Head of caudate nucleus (tissue), 42 donors: Measurements from ENCODE around the gene GATB.

Experiments
- DNase-seq, 42 donors: peaks; one replicate each; pipeline versions ENCODE4 v3.0.0 to v3.0.0-alpha.2; 2020 to 2021; ENCODE audit warnings: mixed read lengths in 7 of 42
- intact Hi-C: fragments of 100-400 bp; cut with DNase I; formaldehyde crosslinking; loops from one replicate; pipeline ENCODE4 v1.15.0; 2022

The GATB gene

DNA sequence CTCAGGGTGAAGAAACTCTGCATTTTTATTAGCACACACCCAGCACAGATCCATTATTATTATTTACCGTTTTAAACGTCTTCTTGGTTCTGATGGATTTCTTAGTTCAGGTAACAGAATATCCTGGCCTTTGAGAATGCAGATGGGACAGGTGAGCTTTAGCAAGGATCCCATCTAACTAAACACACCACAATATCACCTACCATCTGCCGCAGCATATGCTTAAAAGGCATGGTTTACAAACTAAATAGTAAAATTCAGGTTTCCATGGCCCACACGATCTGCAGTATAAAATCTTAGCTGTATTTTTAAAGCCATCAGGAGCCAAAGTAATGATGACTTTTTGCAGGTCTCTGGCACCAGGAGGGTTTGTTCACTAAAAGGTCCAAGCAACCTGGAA lies 31.7 kb upstream of the GATB start:
- DNase-seq = no peak
- intact Hi-C loops = no loop called here

GRCh38 chr4:151788021-151788420 lies 27.2 kb upstream of the GATB start:
- intact Hi-C loops = no loop called here
- no peak for DNase-seq

DNA sequence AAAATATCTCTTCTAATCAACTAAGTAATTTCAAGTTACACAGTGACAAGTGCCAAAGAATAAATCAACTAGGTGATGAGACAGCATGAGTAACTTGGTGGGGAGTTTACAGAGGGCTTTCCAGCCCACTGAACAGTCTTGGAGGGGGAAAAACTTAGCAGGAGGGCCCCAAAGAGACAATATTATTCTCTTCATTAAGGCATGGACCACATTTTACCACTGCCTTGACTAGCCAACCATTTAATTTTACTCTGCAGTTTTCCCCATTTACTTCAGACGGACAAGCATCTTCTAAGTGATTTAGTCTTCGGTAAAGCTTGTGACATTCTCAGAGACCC lies 25.3 kb upstream of the GATB start:
- intact Hi-C loops = no loop called here
- DNase-seq = no peak

DNA sequence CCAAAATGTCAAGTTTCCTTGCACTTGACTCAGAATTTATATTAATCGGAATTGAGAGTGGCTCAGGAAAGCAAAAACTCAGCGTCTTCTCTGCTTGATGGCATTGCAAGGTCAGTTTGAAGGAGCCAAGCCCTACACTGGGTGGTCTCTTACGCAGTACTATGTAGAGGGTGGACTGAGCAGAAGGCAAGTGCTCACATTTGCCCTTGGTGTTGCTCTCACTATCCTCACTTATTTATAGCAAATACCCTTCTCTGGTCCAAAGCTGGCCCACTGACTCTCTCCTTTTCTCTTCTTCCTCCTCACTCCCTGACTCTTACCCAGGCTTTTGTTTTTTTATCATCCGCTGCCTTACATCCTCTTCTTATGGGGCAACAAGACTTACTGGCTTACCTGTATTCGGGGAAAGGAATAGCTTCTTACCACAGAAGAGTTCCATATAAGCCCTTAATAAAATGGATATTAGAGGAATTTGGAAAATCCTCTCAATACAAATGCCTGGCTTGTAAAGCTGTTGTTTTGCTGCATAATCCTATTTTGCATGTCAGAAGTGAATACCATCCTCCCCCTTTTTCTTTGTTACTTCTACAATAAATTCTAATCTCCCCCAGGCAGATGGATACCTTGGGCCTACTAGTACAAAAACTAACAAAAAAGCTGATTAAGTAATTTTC lies 24.8 kb upstream of the GATB start:
- intact Hi-C loops = no loop called here
- DNase-seq = no peak

- DNase-seq = no peak
- intact Hi-C loops = no loop called here
These were observed 23.9 kb upstream of the GATB start for GRCh38 chr4:151784706-151785105.

DNA sequence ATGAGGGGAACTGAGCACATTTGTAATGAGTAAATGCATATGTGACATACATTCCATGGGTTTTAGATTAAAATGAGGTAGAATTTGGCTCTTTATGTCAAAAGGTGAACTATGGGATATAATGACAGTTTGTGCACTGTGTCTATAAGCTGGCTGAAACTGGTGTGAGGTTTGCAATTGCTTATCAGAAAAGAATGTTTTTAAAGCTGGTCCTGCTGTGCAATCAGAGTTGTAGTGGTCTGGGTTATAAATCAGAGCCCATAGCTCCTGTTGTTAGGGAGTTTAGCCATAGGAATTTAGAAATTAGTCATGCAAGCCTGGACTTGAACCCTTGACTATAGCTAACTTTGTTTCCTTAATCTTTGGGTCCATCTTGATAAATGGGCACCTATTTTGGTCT lies 23.1 kb upstream of the GATB start:
- intact Hi-C loops = no loop called here
- no peak for DNase-seq

DNA sequence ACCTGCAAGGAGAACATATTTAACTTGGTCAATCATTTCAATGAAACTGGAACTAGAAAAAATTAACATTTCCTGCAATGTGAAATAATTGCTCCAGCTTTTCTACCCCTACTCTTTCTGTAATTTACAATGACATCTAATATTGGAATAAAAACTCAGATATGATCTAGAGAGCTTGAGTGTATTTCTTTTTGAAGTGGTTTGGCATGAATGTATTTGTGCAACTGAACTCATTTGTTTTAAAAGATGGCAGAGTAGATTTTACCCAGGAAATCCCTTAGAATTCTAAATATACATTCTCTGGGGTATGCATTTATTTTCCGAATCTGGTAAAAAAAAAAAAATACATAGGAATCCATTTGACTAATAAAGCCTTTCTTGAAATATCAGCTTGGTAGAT lies 21.5 kb upstream of the GATB start:
- DNase-seq = no peak
- intact Hi-C loops = no loop called here

DNA sequence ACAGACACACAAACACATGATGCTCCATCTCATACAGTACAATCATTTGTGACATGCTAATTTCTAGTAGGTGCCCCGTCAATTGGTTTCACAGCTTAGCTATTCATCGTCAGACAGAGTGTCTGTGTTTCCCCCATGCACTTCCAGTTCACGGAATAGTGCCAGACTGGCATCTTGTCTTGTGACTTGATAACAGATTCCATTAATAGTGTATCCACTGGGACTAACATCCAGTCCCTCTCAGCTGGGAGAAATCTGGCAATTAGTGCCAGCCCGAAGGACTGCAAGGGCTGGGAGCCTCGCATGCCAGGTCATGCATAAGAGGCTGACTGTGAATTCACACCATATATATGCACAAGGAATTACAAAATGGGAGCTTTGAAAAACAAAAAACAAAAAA lies 20.2 kb upstream of the GATB start:
- intact Hi-C loops = no loop called here
- peak in 22 of 42 donors; percentile 4 to 72 (median 36) for DNase-seq

- no peak for DNase-seq
These were observed 16.7 kb upstream of the GATB start for GRCh38 chr4:151777471-151777870.

DNA sequence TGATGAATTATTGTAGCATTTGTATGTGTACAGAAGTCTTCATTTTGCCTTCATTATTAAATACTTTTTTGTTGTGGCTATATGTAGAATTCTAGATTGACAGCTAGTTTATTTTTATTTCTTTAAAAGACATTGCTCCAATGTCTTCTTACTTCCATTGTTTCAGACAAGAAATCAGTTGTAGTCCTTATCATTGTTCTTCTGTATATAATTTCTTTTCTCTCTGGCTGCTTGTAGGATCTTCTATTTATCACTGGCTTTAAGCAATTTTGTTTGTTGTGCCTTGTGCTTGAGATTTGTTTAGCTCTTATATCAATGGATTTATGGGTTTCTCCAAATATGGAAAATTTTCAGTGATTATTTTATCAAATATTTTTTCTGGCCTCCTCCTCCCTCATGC lies 13.5 kb upstream of the GATB start:
- intact Hi-C loops = no loop called here
- DNase-seq = no peak

More at GRCh38 chr4:151777471-151777870, 16.7 kb upstream of the GATB start:
- intact Hi-C loops = no loop called here

- intact Hi-C loops = no loop called here
- DNase-seq = no peak
These were observed 11.5 kb upstream of the GATB start for GRCh38 chr4:151772274-151772673.

DNA sequence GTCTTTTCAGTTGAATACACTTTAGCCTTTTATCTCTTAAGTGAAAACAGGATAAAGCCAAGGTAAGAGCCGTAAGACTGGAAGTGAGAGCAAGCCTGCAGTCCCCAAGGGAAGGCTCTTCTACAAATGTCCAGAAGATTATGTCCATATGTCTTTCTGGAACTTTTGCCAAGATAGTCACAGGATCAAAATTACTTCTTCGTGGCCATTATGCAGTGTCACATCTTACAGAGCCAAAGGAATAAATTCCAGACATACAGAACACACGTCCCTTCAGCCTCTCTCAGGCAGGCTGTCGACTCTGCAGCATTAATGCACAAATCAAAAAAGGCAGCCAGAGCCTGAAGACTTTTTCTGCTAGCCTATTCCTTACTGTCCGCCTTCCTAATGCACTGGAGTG lies 10.9 kb upstream of the GATB start:
- intact Hi-C loops = no loop called here
- DNase-seq = no peak

DNA sequence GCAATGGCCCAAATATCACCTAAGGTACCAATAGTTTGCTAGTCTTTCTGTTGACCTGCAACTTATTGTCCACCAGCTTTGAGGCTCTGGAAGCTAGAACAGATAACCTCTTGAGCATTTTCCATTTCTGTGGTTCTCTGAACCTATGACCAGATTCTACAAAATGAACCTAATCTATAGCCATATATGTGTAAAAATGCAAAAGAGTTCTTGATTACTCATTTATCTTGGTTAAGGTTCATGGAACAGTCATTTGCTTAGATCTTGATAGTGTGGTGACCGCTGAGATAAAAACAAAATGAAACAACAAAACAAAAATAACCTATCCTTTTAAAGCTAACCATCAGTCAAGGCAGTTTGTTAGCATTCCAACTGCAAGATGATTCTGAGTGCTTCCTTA lies 9.3 kb upstream of the GATB start:
- intact Hi-C loops = no loop called here

GRCh38 chr4:151768835-151769234 lies 8.0 kb upstream of the GATB start:
- DNase-seq = no peak
- intact Hi-C loops = no loop called here

More for the DNA sequence above, 9.3 kb upstream of the GATB start:
- DNase-seq = no peak

- intact Hi-C loops = no loop called here
- DNase-seq = no peak
These were observed 5.9 kb upstream of the GATB start for GRCh38 chr4:151766691-151767090.

GRCh38 chr4:151760002-151760401 lies 805 bp downstream of the GATB start:
- intact Hi-C loops = loop anchor here (5.0 kb wide), 1 partner anchor 43 kb away; no protein-coding TSS in a partner anchor
- DNase-seq = no peak

DNA sequence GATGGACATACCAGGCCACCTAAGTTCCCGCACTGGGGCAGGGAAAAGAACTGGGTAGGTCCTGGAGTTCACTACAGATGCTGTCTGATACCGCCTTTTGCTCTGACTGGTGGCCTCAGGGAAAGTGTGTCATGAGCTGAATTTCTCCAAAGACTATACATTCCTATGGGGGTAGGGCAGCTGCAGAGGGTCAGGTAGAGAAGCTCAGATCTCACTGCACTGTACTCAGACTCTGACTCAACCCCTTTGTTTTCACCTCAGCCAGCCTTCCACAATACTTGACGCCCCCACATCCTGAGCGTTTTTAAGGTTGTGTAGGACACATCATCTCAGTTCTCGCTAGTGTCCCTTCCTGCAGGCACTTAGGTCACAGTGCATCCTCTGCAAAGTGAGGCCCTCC lies 7.8 kb downstream of the GATB start:
- peak in 6 of 42 donors; percentile 15 to 47 (median 19) for DNase-seq
- intact Hi-C loops = no loop called here

- intact Hi-C loops = no loop called here
- no peak for DNase-seq
These were observed 10.7 kb downstream of the GATB start for GRCh38 chr4:151750156-151750555.

GRCh38 chr4:151745481-151746231 lies 15.2 kb downstream of the GATB start:
- intact Hi-C loops = no loop called here
- DNase-seq = no peak

GRCh38 chr4:151744614-151745013 lies 16.2 kb downstream of the GATB start:
- intact Hi-C loops = no loop called here
- peak in 7 of 42 donors; percentile 15 to 66 (median 25) for DNase-seq

DNA sequence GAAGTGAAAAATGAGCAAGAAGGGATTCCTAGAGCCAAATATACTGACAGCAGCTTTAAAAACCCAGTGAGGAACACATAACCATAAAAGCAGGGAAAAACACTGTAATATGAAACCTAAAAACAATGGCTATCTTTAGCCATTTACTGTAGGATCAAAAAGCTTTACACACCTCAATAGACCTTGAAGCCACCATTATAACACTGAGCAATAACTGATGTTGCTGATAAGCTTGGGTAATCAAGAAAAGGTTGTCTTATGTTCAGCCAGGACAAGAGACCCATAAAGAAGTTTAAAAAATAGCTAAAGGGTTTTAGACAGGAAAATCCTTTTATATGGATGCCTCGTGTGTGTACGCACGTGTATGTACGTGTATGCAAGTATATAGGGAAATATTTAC lies 16.9 kb downstream of the GATB start:
- DNase-seq = no peak
- intact Hi-C loops = no loop called here
